GM23338 (cell line): Measurements from ENCODE around the gene ARHGEF37. TPM values are rescaled to one million over a fixed set of nuclear protein-coding genes. Genes with fewer than 3 reads are reported as not detected.

Source experiments
- ATAC-seq: fragments of 200-7000 bp; cut with Tn5 transposase; 3 replicates; pipeline ENCODE4 v1.9.1; 2020
- DNase-seq: peaks from one replicate; pipeline ENCODE4 v3.0.0-alpha.2; 2015; ENCODE audit warnings: low spot score
- H2AFZ ChIP-seq: fragments of 200-600 bp; sonication (generic); 2 replicates; pipeline ENCODE4 v1.8.0; 2016; ENCODE audit warnings: antibody characterized with exemption, mild to moderate bottlenecking, moderate library complexity
- H3F3A ChIP-seq: fragments of 200-600 bp; sonication (generic); replicated peaks from 2 replicates; pipeline ENCODE4 v1.8.0; 2017; ENCODE audit warnings: antibody characterized with exemption, mixed run types, low read depth
- H3K27ac ChIP-seq: fragments of 200-600 bp; sonication (generic); 2 replicates; pipeline ENCODE4 v1.6.1; 2016; ENCODE audit warnings: low read depth
- H3K27me3 ChIP-seq: fragments of 200-600 bp; sonication (generic); 2 replicates; pipeline ENCODE4 v1.8.0; 2016; ENCODE audit warnings: mild to moderate bottlenecking, mixed run types, moderate library complexity; ENCODE audit not compliant: insufficient read depth
- H3K36me3 ChIP-seq: fragments of 200-600 bp; sonication (generic); 2 replicates; pipeline ENCODE4 v1.8.0; 2016; ENCODE audit warnings: mild to moderate bottlenecking; ENCODE audit not compliant: insufficient read depth
- H3K4me1 ChIP-seq: fragments of 200-600 bp; sonication (generic); 2 replicates; pipeline ENCODE4 v1.8.0; 2016; ENCODE audit warnings: mild to moderate bottlenecking, moderate library complexity; ENCODE audit not compliant: insufficient read depth
- H3K4me2 ChIP-seq: fragments of 200-600 bp; sonication (generic); 2 replicates; pipeline ENCODE4 v1.7.1; 2017; ENCODE audit warnings: mixed run types
- H3K4me3 ChIP-seq: fragments of 200-600 bp; sonication (generic); 2 replicates; pipeline ENCODE4 v1.6.1; 2016; ENCODE audit warnings: mixed run types
- H3K79me2 ChIP-seq: fragments of 200-600 bp; sonication (generic); replicated peaks from 2 replicates; pipeline ENCODE4 v1.8.0; 2017; ENCODE audit warnings: mild to moderate bottlenecking; ENCODE audit not compliant: insufficient read depth
- H3K9me2 ChIP-seq: fragments of 200-600 bp; sonication (generic); 2 replicates; pipeline ENCODE4 v1.8.0; 2017; ENCODE audit not compliant: insufficient read depth
- H4K20me1 ChIP-seq: fragments of 200-600 bp; sonication (generic); replicated peaks from 2 replicates; pipeline ENCODE4 v1.8.0; 2017; ENCODE audit warnings: mild to moderate bottlenecking; ENCODE audit not compliant: insufficient read depth
- H3K27ac Mint-ChIP-seq: 2 replicates; pipeline ENCODE4 v1.8.0; 2020; ENCODE audit warnings: inconsistent platforms, mild to moderate bottlenecking, moderate library complexity, mixed read lengths
- H3K27me3 Mint-ChIP-seq: 3 replicates; pipeline ENCODE4 v1.8.0; 2022; ENCODE audit warnings: low read depth, mild to moderate bottlenecking, moderate library complexity, mixed read lengths, inconsistent platforms; ENCODE audit not compliant: insufficient read depth, poor library complexity
- H3K36me3 Mint-ChIP-seq: 3 replicates; pipeline ENCODE4 v1.8.0; 2021; ENCODE audit warnings: low read depth, mild to moderate bottlenecking, inconsistent platforms, moderate library complexity, mixed read lengths
- H3K4me1 Mint-ChIP-seq: 3 replicates; pipeline ENCODE4 v1.8.0; 2020; ENCODE audit warnings: mild to moderate bottlenecking, inconsistent platforms, mixed read lengths
- H3K4me3 Mint-ChIP-seq: 3 replicates; pipeline ENCODE4 v1.8.0; 2021; ENCODE audit warnings: moderate library complexity, mild to moderate bottlenecking, inconsistent platforms, mixed read lengths
- H3K9me3 Mint-ChIP-seq: 3 replicates; pipeline ENCODE4 v1.8.0; 2020; ENCODE audit warnings: moderate library complexity, mild to moderate bottlenecking, inconsistent platforms, mixed read lengths
- CREB1 ChIP-seq: fragments of 250-450 bp; sonication (Bioruptor Pico); IDR thresholded peaks from 2 replicates; pipeline ENCODE4 v1.5.0; 2020; ENCODE audit warnings: low read depth, mild to moderate bottlenecking, moderate library complexity
- CTCF ChIP-seq, 2 experiments: fragments of 200-600 bp in 1 of 2; sonication (generic) in 1 of 2; conservative IDR thresholded peaks; 2 replicates each; pipeline versions ENCODE4 v1.5.1 to v1.6.1; 2016 to 2017; ENCODE audit warnings: antibody characterized with exemption in 2 of 2, low read depth in 2 of 2, mild to moderate bottlenecking in 2 of 2, moderate library complexity in 1 of 2
- ETS1 ChIP-seq: IDR thresholded peaks from 2 replicates; pipeline ENCODE4 v1.6.1; 2016; ENCODE audit warnings: antibody characterized with exemption
- EZH2 ChIP-seq: fragments of 200-600 bp; sonication (generic); IDR thresholded peaks from one replicate; pipeline ENCODE4 v1.8.0; 2017; ENCODE audit warnings: antibody characterized with exemption, mild to moderate bottlenecking, low read depth; ENCODE audit not compliant: unreplicated experiment
- EZH2phosphoT487 ChIP-seq: fragments of 200-600 bp; sonication (generic); IDR thresholded peaks from one replicate; pipeline ENCODE4 v1.8.1; 2018; ENCODE audit warnings: antibody characterized with exemption; ENCODE audit not compliant: unreplicated experiment
- NANOG ChIP-seq: IDR thresholded peaks from 2 replicates; pipeline ENCODE4 v1.6.1; 2016; ENCODE audit warnings: antibody characterized with exemption, borderline replicate concordance
- POLR2AphosphoS5 ChIP-seq: IDR thresholded peaks from 2 replicates; pipeline ENCODE4 v1.6.1; 2016; ENCODE audit warnings: antibody characterized with exemption, low read depth
- REST ChIP-seq: IDR thresholded peaks from one replicate; pipeline ENCODE4 v1.6.1; 2018; ENCODE audit warnings: antibody characterized with exemption; ENCODE audit not compliant: unreplicated experiment
- STAT1 ChIP-seq: IDR thresholded peaks from one replicate; pipeline ENCODE4 v1.6.1; 2016; ENCODE audit warnings: antibody characterized with exemption; ENCODE audit not compliant: unreplicated experiment
- ZNF114 ChIP-seq: fragments of 250-450 bp; sonication (Bioruptor Pico); IDR thresholded peaks from 2 replicates; pipeline ENCODE4 v1.5.0; 2020; ENCODE audit warnings: mild to moderate bottlenecking, moderate library complexity
- ZNF331 ChIP-seq: fragments of 250-450 bp; sonication (Bioruptor Pico); IDR thresholded peaks from 2 replicates; pipeline ENCODE4 v1.5.0; 2020; ENCODE audit warnings: low read depth, mild to moderate bottlenecking, moderate library complexity
- ZNF462 ChIP-seq: fragments of 250-450 bp; sonication (Bioruptor Pico); IDR thresholded peaks from 2 replicates; pipeline ENCODE4 v1.5.0; 2020; ENCODE audit warnings: mild to moderate bottlenecking, moderate library complexity
- polyA plus RNA-seq: library from polyadenylated mRNA; unstranded; fragments of >200 nt; fragmentation: Nextera tagmentation; extraction: Ambion mirVana; gene quantifications from 2 replicates; pipeline ENCODE4 v1.2.1, GENCODE V29; 2016
- total RNA-seq: library from RNA; depleted of rRNA; stranded (reverse); fragments of >200 nt; shearing (Covaris generic); gene quantifications from 2 replicates; pipeline ENCODE4 v1.2.3, GENCODE V29; 2014

ARHGEF37 gene
- total and polyA plus RNA-seq, 2 experiments from 2014 or later, result 0.14 to 0.79 TPM

GRCh38 chr5:149672701-149673476 lies 91.6 kb downstream of the ARHGEF37 start:
- Histone ChIP-seq H3K27me3 (no peaks in the 10 kb centered on the region), H4K20me1 (no peaks in the 10 kb centered on the region), H3K9me2 (no peaks in the 10 kb centered on the region), H3K4me3 (no peak overlapping the region), H3K4me2 (no peak overlapping the region), H3K36me3 (no peaks in the 10 kb centered on the region), H3F3A (no peaks in the 10 kb centered on the region), H3K4me1 (no peaks in the 10 kb centered on the region), H3K79me2 (no peaks in the 10 kb centered on the region), H2AFZ (no peak overlapping the region), H3K27ac (no peak overlapping the region)
- peaks cover 3% of the 10 kb centered on the region for H3K27me3 Mint-ChIP-seq
- H3K27ac Mint-ChIP-seq, result no peak overlapping the region
- H3K4me1 Mint-ChIP-seq, result no peaks in the 10 kb centered on the region
- DNase-seq (no peak), ATAC-seq (no peak)
- peaks cover 6% of the 10 kb centered on the region; the same call in 2 of the 3 replicates for H3K36me3 Mint-ChIP-seq
- no peak for TF ChIP-seq EZH2phosphoT487
- no peak for TF ChIP-seq REST
- no peak for TF ChIP-seq ZNF114
- no peak for TF ChIP-seq ZNF462 (CRISPR knock-in tag)
- no peak for TF ChIP-seq STAT1
- no peak for TF ChIP-seq ETS1
- TF ChIP-seq POLR2AphosphoS5, result no peak
- no peak for TF ChIP-seq NANOG
- no peak for TF ChIP-seq CREB1 (CRISPR knock-in tag)
- no peak for TF ChIP-seq ZNF331 (CRISPR knock-in tag)
- no peak for TF ChIP-seq CTCF (conservative IDR thresholded peaks at IDR 0.05; ENCODE audit: low read depth in 2 of 2)
- no peak for TF ChIP-seq EZH2
- peaks cover 24% of the 10 kb centered on the region for H3K9me3 Mint-ChIP-seq
- no peak overlapping the region for H3K4me3 Mint-ChIP-seq
